Choroid plexus epithelial cell (primary cell): Measurements from ENCODE around the gene IRAK1BP1.

ENCODE experiments used
- DNase-seq: peaks from one replicate; pipeline ENCODE4 v3.0.0-alpha.2; 2010; ENCODE audit warnings: low read depth
- H3K4me3 ChIP-seq: 2 replicates; pipeline ENCODE4 v1.5.1; 2011; ENCODE audit warnings: low read depth, mild to moderate bottlenecking, control low read depth, low read length, moderate library complexity
- TF ChIP-seq, protein P1 (sequence below): conservative IDR thresholded peaks from 2 replicates; pipeline ENCODE4 v1.5.1; 2011; ENCODE audit warnings: low read depth, mild to moderate bottlenecking, control low read depth, inconsistent platforms, low read length, moderate library complexity

IRAK1BP1 gene

DNA sequence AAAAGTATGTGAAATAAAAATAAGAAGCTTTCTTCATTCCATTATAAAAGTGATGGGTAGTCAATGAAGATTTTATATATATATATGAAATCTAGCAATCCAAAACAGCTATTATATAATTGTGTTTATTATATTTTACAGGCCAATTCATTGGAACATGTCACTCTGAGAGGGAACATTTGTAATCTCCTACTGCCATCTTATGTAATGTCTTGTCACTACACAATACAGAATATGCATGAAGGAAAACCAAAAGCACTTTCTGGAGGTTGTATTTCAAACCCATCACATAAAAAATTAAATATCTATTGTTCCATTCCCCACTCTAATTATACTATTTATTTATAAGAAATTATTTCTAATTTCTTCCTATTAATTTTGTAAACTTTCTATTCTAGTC is 31.5 kb upstream of the IRAK1BP1 start:
- peak; percentile 29 for DNase-seq
- TF ChIP-seq, protein P1, sequence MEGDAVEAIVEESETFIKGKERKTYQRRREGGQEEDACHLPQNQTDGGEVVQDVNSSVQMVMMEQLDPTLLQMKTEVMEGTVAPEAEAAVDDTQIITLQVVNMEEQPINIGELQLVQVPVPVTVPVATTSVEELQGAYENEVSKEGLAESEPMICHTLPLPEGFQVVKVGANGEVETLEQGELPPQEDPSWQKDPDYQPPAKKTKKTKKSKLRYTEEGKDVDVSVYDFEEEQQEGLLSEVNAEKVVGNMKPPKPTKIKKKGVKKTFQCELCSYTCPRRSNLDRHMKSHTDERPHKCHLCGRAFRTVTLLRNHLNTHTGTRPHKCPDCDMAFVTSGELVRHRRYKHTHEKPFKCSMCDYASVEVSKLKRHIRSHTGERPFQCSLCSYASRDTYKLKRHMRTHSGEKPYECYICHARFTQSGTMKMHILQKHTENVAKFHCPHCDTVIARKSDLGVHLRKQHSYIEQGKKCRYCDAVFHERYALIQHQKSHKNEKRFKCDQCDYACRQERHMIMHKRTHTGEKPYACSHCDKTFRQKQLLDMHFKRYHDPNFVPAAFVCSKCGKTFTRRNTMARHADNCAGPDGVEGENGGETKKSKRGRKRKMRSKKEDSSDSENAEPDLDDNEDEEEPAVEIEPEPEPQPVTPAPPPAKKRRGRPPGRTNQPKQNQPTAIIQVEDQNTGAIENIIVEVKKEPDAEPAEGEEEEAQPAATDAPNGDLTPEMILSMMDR = peak; percentile 20
- no peak overlapping the region for H3K4me3 ChIP-seq

DNA sequence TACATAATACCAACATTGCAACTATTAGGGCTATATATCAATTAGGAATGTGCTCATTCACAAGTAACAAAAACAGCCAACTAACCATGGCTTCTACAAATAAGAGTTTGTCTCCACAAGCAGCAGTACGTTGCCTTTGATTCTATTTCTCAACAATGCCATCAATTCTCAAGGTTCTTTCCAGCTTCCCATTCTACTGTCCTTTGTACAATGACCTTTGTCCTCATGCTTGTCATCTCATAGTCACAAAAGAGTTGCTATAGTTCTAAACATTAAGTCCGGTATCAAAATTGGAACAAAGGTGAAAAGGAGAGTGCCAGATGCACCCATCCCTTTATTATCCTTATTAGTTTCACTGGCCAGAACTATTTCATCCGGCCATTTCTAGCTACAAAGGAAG is 30.8 kb upstream of the IRAK1BP1 start:
- H3K4me3 ChIP-seq = no peak overlapping the region
- no peak for DNase-seq
- TF ChIP-seq, protein P1 = no peak

DNA sequence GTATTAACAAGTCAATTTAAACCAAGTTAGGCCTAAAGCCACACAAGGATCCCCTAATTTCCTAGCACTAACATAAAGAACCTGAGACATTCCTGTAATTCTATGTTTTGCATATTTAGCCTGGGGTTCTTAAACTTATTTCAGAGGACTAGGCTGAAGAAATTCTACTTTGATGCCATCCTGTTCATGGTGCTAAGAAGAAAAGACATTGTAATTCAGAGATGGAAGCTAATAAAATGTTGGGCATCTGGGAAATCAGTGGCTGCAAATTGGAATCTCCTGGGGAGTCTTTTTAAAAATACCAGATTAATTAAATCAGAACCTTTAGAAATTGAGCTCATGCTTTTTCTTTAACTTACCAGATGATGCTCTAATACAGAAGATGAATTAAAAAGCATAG is 26.2 kb upstream of the IRAK1BP1 start:
- TF ChIP-seq, protein P1 = no peak
- DNase-seq = no peak
- no peak overlapping the region for H3K4me3 ChIP-seq

DNA sequence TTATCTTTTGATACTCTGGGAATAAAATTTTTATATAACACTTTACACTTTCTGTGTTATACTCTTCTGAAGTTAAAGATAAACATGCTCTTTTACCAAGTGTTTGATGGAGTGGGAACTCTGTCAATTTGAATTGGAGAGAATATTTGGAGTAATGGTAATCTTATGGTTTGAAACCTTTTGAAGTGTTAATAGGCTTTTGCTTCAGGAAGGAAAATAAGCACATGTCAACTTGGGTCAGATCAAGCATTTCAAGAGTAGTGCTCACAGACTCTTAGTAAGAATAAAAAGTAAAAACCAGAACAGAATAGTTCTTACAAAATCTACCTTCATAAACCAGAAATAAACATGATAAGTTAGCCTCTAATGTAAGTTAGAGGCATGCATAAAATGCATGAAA is 24.4 kb upstream of the IRAK1BP1 start:
- no peak for DNase-seq
- H3K4me3 ChIP-seq = no peak overlapping the region
- TF ChIP-seq, protein P1 = no peak

DNA sequence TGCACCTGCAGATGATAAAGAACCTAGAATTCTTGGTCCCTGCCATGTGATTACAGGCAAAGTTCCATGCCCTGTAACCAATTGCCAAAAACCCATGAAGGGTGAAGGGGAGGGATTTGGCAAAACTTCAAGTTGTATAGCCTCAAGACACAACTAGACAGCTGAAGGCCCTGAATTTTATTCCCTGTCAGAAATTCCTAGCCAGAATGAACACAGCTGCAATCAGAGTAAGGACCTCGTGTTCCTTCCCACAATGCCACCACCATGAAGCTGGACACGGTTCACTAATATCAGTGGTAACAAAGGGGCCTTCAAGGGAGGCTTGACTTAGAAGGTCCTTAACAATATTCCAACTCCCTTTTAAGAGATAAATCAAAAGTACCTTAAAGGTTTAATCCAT is 22.5 kb upstream of the IRAK1BP1 start:
- no peak overlapping the region for H3K4me3 ChIP-seq
- TF ChIP-seq, protein P1 = no peak
- DNase-seq = no peak

DNA sequence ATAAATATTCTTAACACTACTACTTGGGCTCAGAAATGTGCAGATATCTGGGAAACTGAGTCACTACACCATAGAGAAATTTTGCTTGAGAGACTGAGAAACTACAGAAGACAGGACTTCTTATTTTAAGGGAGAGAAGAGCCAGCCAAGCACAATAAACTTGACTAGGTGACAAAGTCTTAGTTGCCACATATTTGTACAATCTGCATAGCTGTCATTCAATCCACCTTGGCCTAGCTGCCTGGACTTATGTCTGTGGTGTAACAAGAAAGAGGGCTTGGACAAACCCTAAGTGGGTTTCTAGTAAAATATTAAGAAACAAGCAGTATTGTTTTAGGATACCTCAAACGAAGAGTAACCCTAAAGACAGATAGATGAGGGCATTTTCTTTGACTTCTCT is 21.8 kb upstream of the IRAK1BP1 start:
- DNase-seq = no peak
- H3K4me3 ChIP-seq = no peak overlapping the region
- TF ChIP-seq, protein P1 = no peak

DNA sequence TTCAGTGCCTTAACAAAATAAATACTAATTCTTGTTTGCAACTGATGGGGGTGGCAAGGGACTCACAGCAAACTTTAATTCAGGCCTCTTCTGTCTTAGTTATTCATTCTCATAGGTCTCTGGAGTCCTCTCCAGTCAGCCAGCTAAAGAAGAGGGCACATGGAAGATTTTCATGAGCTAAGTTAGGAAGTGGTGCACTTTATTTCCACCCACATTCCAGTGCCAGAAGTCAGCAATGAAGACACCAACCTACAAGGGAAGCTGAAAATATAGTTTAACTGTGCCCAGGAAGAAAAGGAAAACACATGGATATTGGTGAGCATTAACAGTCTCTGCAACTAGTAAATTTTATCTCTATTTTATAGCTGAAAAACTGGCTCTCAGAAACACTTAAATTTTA is 16.7 kb upstream of the IRAK1BP1 start:
- DNase-seq = no peak
- no peak overlapping the region for H3K4me3 ChIP-seq
- TF ChIP-seq, protein P1 = no peak
